ENCODE measurements around the gene HOXC12. TPM values are rescaled to one million over a fixed set of nuclear protein-coding genes. Genes with fewer than 3 reads are reported as not detected.

HOXC12 gene
- not detected for total RNA-seq
- polyA plus RNA-seq, result not detected

GRCh38 chr12:53954694-53955035 is at the start of gene HOXC12:
Gene HOXC12 (plus strand): TSS chr12:53954903. CDS start chr12:53954930, 27 bp downstream.
- Histone ChIP-seq H3K4me1 (ENCODE audit: control insufficient read depth in 4 of 4, insufficient read depth in 4 of 4, low read length in 3 of 4) (peaks cover 0 to 2% (median 0%) of the 10 kb centered on the region in 4 donors), H3K27ac (ENCODE audit: low read depth in 1 of 2, low read length in 2 of 2) (no peak within 1 kb of the TSS), H3K27me3 (ENCODE audit: control insufficient read depth in 4 of 4, insufficient read depth in 4 of 4, low read length in 3 of 4) (peaks cover 15 to 40% (median 30%) of the 10 kb centered on the region in 4 donors), H3K9me3 (ENCODE audit: control insufficient read depth in 4 of 4, low read length in 3 of 4) (peaks cover 0 to 4% (median 0%) of the 10 kb centered on the region in 4 donors), H3K4me3 (ENCODE audit: low read depth in 1 of 3, low read length in 3 of 3) (no peak within 1 kb of the TSS), H3K36me3 (ENCODE audit: control insufficient read depth in 4 of 4, insufficient read depth in 3 of 4, low read depth in 1 of 4, low read length in 3 of 4) (no peaks in the 10 kb centered on the region), H3K9ac (ENCODE audit: low read depth in 1 of 2, low read length in 2 of 2) (no peak within 1 kb of the TSS)
- TF ChIP-seq ATF3 (IDR thresholded peaks at IDR 0.05) (no peak), GABPA (IDR thresholded peaks at IDR 0.05 in 1 of 2, conservative IDR thresholded peaks at IDR 0.05 in 1 of 2) (no peak)
- DNase-seq (ENCODE audit: low spot score), result no peak
- WGBS, result 6% methylated on average over 20 of the region's 20 CpGs

- Histone ChIP-seq H3K27me3 (ENCODE audit: control insufficient read depth in 4 of 4, insufficient read depth in 4 of 4, low read length in 3 of 4) (peaks cover 0 to 7% (median 1%) of the 10 kb centered on the region in 4 donors), H3K9me3 (ENCODE audit: control insufficient read depth in 4 of 4, low read length in 3 of 4) (no peaks in the 10 kb centered on the region), H3K27ac (ENCODE audit: low read depth in 1 of 2, low read length in 2 of 2) (no peak overlapping the region), H3K4me3 (ENCODE audit: low read depth in 1 of 3, low read length in 3 of 3) (no peak overlapping the region), H3K9ac (ENCODE audit: low read depth in 1 of 2, low read length in 2 of 2) (no peak overlapping the region), H3K4me1 (ENCODE audit: control insufficient read depth in 4 of 4, insufficient read depth in 4 of 4, low read length in 3 of 4) (no peaks in the 10 kb centered on the region), H3K36me3 (ENCODE audit: control insufficient read depth in 4 of 4, insufficient read depth in 3 of 4, low read depth in 1 of 4, low read length in 3 of 4) (no peaks in the 10 kb centered on the region)
- no peak for DNase-seq (ENCODE audit: low spot score)
- TF ChIP-seq EGR1 (IDR thresholded peaks at IDR 0.05; ENCODE audit: low read depth in 2 of 2) (no peak), MAX (IDR thresholded peaks at IDR 0.05) (no peak), RXRA (IDR thresholded peaks at IDR 0.05) (no peak), HNF4A (conservative IDR thresholded peaks at IDR 0.05) (no peak), SP1 (IDR thresholded peaks at IDR 0.05) (no peak), TAF1 (conservative IDR thresholded peaks at IDR 0.05) (no peak), NR2F2 (IDR thresholded peaks at IDR 0.05) (no peak), HNF4G (IDR thresholded peaks at IDR 0.05) (no peak), CTCF (IDR thresholded peaks at IDR 0.05; ENCODE audit: low read depth, low read length, missing input control) (no peak), REST (IDR thresholded peaks at IDR 0.05) (no peak), RAD21 (IDR thresholded peaks at IDR 0.05) (no peak), FOXA1 (IDR thresholded peaks at IDR 0.05) (no peak), YY1 (IDR thresholded peaks at IDR 0.05) (no peak), FOXA2 (IDR thresholded peaks at IDR 0.05) (no peak), ZBTB33 (IDR thresholded peaks at IDR 0.05) (no peak), JUND (IDR thresholded peaks at IDR 0.05) (no peak), GABPA (IDR thresholded peaks at IDR 0.05 in 1 of 2, conservative IDR thresholded peaks at IDR 0.05 in 1 of 2) (no peak), ATF3 (IDR thresholded peaks at IDR 0.05) (no peak)
- 61% methylated on average over 3 of the region's 3 CpGs for WGBS
Observed at GRCh38 chr12:53907103-53907502, 47.6 kb upstream of the HOXC12 start.

Measured in liver (tissue), 9 donors.